HFF-Myc (cell line): ENCODE results near the gene SHOC2.

Source experiments
- DNase-seq: peaks from one replicate; pipeline ENCODE4 v3.0.0-alpha.2; 2011; ENCODE audit warnings: low read depth; ENCODE audit errors: extremely low read depth
- H3K4me3 ChIP-seq: replicated peaks from 2 replicates; pipeline ENCODE4 v1.5.1; 2011; ENCODE audit warnings: low read depth, mild to moderate bottlenecking, control low read depth, low read length
- TF ChIP-seq, protein P1 (sequence below): IDR thresholded peaks from 2 replicates; pipeline ENCODE4 v1.5.1; 2012; ENCODE audit warnings: mild to moderate bottlenecking, low read depth, low read length, control low read depth; ENCODE audit errors: missing control alignments

SHOC2 gene

DNA sequence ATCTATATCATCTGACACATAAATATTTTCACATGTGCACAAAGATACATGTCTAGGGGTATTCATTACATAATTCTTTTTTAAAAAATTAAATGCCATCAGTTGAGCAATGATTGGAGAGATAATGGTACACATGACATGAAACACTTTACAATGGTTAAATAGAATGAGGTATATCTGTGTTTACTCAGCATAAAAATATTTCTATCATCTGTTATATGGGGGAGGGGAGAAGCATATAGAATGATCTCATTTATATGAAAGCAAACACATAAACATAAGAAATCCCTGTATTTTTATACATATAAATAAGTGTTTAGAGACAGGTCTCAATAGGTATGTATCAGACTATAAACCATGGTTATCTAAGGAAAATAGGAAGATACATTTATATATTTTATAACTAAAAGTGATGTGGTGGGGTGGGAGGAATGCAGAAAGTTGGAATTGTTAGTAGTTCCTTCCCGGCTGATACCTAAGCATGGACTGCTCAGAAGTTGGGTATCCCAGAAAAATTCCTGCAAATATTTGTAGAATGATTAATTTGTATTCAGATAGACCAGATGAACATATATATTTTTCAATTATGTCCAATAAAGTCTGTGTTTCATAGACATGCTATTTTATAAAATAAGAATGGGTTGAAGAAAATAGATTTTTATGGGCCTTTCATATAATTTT lies 75.1 kb downstream of the SHOC2 start:
- TF ChIP-seq, protein P1, sequence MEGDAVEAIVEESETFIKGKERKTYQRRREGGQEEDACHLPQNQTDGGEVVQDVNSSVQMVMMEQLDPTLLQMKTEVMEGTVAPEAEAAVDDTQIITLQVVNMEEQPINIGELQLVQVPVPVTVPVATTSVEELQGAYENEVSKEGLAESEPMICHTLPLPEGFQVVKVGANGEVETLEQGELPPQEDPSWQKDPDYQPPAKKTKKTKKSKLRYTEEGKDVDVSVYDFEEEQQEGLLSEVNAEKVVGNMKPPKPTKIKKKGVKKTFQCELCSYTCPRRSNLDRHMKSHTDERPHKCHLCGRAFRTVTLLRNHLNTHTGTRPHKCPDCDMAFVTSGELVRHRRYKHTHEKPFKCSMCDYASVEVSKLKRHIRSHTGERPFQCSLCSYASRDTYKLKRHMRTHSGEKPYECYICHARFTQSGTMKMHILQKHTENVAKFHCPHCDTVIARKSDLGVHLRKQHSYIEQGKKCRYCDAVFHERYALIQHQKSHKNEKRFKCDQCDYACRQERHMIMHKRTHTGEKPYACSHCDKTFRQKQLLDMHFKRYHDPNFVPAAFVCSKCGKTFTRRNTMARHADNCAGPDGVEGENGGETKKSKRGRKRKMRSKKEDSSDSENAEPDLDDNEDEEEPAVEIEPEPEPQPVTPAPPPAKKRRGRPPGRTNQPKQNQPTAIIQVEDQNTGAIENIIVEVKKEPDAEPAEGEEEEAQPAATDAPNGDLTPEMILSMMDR: no peak
- H3K4me3 ChIP-seq: no peak overlapping the region
- no peak for DNase-seq

DNA sequence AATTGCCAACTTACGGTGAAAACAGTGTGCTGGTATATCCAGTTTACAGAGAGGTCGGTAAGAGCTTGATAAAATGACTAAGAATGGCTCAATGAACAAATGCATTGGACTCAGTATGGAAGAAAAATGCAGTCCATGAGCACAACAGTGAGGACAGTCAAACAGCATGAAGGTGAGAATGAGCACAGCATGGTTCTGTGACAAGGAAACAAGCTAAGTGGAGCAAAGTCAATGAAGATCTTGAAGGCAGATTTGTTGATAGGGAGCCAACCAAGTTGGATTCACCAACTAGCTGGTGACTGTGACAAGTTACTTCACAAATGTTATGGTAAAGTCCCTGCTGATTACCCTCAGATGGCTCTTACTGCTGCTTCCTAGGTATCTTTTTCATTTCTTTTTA lies 75.9 kb downstream of the SHOC2 start:
- no peak for DNase-seq
- TF ChIP-seq, protein P1: no peak
- H3K4me3 ChIP-seq: no peak overlapping the region

DNA sequence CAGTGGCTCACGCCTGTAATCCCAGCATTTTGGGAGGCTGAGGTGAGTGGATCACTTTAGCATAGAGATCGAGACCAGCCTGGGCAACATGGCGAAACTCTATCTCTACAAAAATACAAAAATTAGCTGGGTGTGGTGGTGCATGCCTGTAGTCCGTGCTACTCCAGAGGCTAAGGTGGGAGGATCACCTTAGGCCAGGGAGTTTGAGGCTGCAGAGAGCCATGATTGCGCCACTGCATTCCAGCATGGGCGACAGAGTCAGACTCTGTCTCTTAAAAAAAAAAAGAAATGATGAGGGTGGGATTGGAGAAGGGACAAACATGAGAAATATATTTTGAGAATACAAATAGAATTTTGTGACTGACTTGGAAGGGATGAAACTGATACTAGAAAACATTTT lies 76.9 kb downstream of the SHOC2 start:
- no peak for DNase-seq
- H3K4me3 ChIP-seq: no peak overlapping the region
- TF ChIP-seq, protein P1: no peak

DNA sequence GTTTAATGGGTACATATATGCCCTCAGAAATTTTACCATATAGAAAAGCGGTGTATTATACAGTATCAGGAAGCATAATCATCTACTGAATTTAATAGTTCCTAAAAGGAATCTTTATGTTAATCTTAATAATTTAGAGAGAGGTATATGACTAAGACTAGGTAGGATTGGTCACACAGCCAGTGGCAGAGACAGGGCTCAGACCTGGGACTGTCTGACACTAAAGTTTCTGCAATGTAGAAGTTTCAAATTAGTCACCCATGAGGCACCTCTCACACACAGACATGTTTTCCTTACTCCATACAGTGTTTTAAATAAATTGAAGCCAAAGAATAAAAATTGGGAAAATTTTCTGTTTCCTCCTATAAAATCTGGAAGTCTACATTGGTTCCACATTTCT lies 84.6 kb downstream of the SHOC2 start:
- TF ChIP-seq, protein P1: no peak
- DNase-seq: no peak
- H3K4me3 ChIP-seq: no peak overlapping the region

DNA sequence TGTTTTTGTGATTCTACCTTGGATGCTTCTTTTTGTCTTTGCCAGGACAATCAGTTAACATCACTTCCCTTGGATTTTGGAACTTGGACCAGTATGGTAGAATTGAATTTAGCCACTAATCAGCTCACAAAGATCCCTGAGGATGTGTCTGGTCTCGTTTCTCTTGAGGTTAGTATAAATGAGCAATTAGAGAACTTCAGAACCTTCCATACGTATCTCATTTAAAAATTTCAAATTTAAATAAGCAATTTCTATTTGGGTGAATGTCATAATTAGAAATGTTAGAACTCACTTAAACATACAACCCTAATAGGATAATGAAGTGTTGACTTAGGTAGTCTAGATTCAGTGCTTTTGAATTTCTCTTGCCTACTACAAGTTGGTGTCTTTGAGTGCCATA lies 88.1 kb downstream of the SHOC2 start:
- DNase-seq: no peak
- TF ChIP-seq, protein P1: no peak
- no peak overlapping the region for H3K4me3 ChIP-seq

DNA sequence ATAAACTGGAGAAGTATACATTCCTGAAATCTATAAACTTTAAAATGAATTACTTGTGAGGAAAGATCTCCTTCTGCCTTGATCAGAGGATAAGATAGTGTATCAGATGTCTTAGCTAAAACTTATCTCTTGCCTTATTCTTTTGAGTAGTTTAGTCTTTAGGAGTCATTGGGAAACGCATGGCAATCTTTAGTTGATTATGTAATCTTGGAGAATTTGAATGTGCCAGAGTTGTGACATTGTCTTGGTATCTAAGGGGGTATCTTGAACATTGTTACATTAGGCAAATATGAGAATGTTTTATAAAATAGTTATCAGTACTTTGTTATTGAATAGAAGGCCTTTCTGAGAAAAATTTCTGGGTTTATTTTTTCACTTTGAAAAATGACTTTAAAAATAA lies 95.8 kb downstream of the SHOC2 start:
- H3K4me3 ChIP-seq: no peak overlapping the region
- TF ChIP-seq, protein P1: no peak
- no peak for DNase-seq

DNA sequence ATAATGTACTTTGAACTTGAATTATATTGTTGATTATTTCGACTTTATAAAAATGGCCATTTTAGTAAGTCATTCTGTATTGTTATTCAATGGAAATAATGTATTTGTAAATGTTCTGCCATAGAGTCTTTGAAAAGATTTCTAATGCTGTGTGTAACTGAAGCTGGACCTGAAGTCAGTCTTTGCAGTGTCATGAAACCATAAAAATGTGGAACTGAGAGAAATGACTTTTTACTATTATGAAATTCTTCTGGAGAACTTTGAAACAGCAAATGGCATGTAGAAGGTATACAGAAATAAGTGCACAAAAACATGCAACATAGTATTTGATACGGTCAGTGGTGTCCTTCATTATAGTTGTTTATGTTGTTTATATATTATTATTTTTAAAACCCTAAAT lies 97.7 kb downstream of the SHOC2 start:
- DNase-seq: no peak
- H3K4me3 ChIP-seq: no peak overlapping the region
- TF ChIP-seq, protein P1: no peak
